ENCODE results near the gene FAM227B.

DNA sequence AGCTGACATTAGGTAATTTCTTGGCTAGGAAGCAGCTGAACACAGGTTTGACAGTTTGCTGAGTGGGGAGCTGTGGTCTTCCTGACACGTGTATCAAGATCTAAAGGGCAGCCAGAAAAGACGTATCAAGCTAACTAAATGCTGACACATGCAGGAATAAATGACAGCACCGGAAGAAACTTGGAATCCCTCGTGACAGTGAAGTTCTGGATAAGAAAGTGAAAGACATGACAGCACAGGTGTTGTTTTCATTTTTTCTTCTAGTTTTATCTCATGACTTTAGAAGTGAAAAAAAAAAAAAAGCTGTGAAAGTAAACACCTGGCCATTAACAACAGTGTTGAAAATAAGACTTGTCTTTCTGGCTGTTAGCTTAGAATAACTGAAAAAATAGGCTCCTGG lies 148.9 kb downstream of the FAM227B start:
- TF ChIP-seq CTCF (IDR thresholded peaks at IDR 0.05; ENCODE audit: low read length), result no peak
- TF ChIP-seq EZH2 (IDR thresholded peaks at IDR 0.05; ENCODE audit: borderline replicate concordance, low read length), result no peak

Measured in OCI-LY1 (cell line).